Activated T-cell treated with anti-CD3 and anti-CD28 coated beads for 1 hour (primary cell): ENCODE measurements around the gene ABCA7.
"Not testable (repeated sequence)": the region's sequence is repeated elsewhere in the genome, so short reads cannot be mapped to it uniquely, and the experiment has no call there.

Experiments
- DNase-seq: peaks from one replicate; pipeline ENCODE4 v3.0.0-alpha.2; 2020; ENCODE audit warnings: low read depth

The ABCA7 gene

GRCh38 chr19:1017115-1017905, 22.6 kb upstream of the ABCA7 start:
- no peak for DNase-seq

- DNase-seq, result no peak
These were observed 22.0 kb upstream of the ABCA7 start for GRCh38 chr19:1017906-1018305.

GRCh38 chr19:1018393-1018792, 21.5 kb upstream of the ABCA7 start:
- DNase-seq, result no peak

- DNase-seq, result no peak
These were observed 20.8 kb upstream of the ABCA7 start for GRCh38 chr19:1018932-1019615.

GRCh38 chr19:1019616-1019961, 20.3 kb upstream of the ABCA7 start:
- DNase-seq, result no peak

GRCh38 chr19:1019980-1020867, 19.7 kb upstream of the ABCA7 start:
- no peak for DNase-seq

GRCh38 chr19:1020868-1021425, 19.0 kb upstream of the ABCA7 start, which contains the start of gene TMEM259:
Gene TMEM259, minus strand, starts transcription at chr19:1021123. Its CDS starts 127 bp downstream, at chr19:1020996.
- peak; percentile 97 for DNase-seq

GRCh38 chr19:1023883-1024188, 16.1 kb upstream of the ABCA7 start:
- not testable (repeated sequence) for DNase-seq

GRCh38 chr19:1025080-1025479, 14.8 kb upstream of the ABCA7 start:
- DNase-seq, result not testable (repeated sequence)

- peak; percentile 56 for DNase-seq
These were observed 13.7 kb upstream of the ABCA7 start, which contains the start of gene CNN2 for GRCh38 chr19:1025960-1026782. Gene CNN2, plus strand, starts transcription at chr19:1026608. Its CDS starts 54 bp downstream, at chr19:1026662.

- no peak for DNase-seq
These were observed 12.9 kb upstream of the ABCA7 start for GRCh38 chr19:1026783-1027649.

- DNase-seq, result no peak
These were observed 12.3 kb upstream of the ABCA7 start for GRCh38 chr19:1027650-1028061.

GRCh38 chr19:1028062-1028926, 11.6 kb upstream of the ABCA7 start:
- peak; percentile 56 for DNase-seq

GRCh38 chr19:1032264-1032867, 7.5 kb upstream of the ABCA7 start:
- no peak for DNase-seq

- no peak for DNase-seq
These were observed 3.8 kb upstream of the ABCA7 start for GRCh38 chr19:1035998-1036621.

- no peak for DNase-seq
These were observed 2.3 kb upstream of the ABCA7 start for GRCh38 chr19:1037621-1038064.

GRCh38 chr19:1038978-1039645, 795 bp upstream of the ABCA7 start:
- DNase-seq, result no peak
